ENCODE measurements around the gene PDE2A.

Gene PDE2A

GRCh38 chr11:72690166-72690565, 15.9 kb upstream of the PDE2A start:
- TF ChIP-seq CTCF (IDR thresholded peaks at IDR 0.05; ENCODE audit: insufficient read depth, missing control alignments): no peak
- DNase-seq (ENCODE audit: insufficient read length, low spot score) (no peak), FAIRE-seq (no peak)

DNA sequence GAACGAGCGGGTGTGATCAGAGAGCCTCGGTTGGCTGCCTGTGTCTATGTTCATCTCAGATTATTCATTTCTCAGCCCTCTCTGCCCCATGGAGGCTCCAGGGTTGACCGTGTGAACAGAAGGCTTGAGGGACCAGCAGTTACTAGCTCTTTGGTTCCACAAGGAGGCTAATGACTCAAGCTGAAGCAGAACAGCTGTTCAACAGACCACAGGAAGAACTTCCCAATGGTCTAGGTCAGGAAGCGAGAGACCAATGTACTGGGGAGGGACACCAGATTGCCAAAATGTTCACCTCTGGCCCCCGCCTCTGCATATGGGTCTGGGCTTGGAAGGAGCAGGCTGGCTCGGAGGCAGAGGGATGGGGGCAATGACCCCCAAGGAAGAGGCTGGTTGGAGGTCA, 14.7 kb upstream of the PDE2A start:
- DNase-seq (ENCODE audit: insufficient read length, low spot score): no peak
- TF ChIP-seq CTCF (IDR thresholded peaks at IDR 0.05; ENCODE audit: insufficient read depth, missing control alignments): no peak
- no peak for FAIRE-seq

DNA sequence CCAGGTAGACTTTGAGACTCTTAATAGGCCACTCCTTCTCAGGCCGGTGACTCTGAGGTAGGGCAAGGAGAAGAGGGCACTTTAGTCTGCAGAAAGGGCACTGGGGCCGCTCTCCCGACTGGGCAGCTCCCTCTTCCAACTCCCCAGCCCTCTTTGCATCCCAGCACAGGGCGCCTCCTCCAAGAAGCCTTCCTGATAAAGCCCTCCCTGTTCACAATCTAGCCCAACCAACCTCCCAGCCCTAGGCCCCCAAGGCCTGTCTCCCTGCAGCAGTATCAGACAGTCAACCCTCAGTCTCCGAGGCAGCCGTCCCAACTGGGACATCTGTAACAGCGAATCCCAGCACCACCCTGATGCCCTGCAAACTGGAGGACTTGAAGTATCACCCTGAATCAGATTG, 14.3 kb upstream of the PDE2A start:
- DNase-seq (ENCODE audit: insufficient read length, low spot score) (no peak), FAIRE-seq (no peak)
- TF ChIP-seq CTCF (IDR thresholded peaks at IDR 0.05; ENCODE audit: insufficient read depth, missing control alignments): no peak

DNA sequence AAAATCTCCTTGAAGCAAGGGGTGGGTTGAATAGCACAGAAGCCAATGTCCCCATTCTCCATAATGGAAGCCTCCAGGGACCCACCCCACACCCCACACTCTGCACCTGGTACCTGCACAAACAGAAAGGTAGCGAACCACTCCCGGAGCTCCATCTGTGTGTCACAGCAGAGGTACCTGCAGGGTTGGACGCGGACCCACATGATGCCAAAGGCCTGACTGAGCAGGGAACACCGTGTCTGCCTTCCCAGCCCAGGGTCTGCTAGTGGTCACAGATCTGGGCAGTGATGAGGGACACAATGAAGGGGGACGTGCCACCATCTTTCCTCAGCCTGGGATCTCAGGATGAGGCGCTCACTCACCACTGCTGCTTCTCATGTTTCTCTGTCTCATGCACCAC, 13.1 kb upstream of the PDE2A start:
- TF ChIP-seq CTCF (IDR thresholded peaks at IDR 0.05; ENCODE audit: insufficient read depth, missing control alignments): no peak
- FAIRE-seq: no peak
- no peak for DNase-seq (ENCODE audit: insufficient read length, low spot score)

GRCh38 chr11:72686639-72687220, 12.5 kb upstream of the PDE2A start:
- DNase-seq (ENCODE audit: insufficient read length, low spot score): no peak
- no peak for TF ChIP-seq CTCF (IDR thresholded peaks at IDR 0.05; ENCODE audit: insufficient read depth, missing control alignments)
- FAIRE-seq: no peak

DNA sequence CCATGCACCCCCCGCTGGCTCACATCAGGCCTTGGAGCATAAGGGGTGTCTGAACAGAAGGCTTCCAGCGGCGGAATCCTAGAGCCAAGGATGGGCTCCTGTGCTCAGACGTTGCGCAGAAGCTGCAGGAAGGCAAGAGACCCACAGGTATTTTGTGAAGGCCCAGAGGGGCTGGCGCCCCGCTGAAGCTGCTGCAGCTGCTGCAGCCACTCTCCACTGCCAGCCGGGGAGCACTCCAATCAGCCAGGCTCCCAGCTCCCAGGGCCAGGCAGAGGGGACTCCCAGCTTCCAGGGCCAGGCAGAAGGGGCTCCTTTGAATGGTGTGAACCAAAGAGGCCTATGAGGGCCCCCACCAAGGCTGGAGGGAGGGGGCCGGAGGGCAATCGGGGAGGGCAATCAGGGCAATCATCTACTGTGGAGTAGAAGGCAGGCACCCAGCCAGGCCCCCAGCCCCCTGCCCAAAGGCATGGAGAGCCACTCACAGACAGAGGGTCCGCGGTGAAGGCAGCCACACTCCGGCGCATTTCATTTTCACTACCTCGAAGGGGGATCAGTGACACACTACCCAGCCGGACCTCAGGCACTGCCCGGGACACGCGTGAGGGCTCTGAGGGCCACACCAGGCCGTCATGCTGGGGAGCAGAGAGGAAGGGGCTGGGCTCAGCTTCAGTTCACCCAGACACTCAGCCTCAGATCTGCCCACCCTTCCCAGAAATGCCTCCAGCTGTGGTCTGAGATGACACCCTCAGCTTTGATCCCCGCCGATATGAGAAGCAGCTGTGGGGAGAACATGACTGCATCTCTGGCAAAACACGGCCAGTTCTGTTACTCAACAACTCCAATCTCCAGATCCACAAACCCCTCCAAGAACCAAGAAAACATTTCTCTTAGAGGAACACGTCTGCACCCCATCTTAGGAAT, 11.6 kb upstream of the PDE2A start:
- no peak for FAIRE-seq
- TF ChIP-seq CTCF (IDR thresholded peaks at IDR 0.05; ENCODE audit: insufficient read depth, missing control alignments): no peak
- DNase-seq (ENCODE audit: insufficient read length, low spot score): no peak

All from D721Med (cell line).